Measurements from ENCODE around the gene TIGD1. TPM values are rescaled to one million over a fixed set of nuclear protein-coding genes. Genes with fewer than 3 reads are reported as not detected.
A peak's percentile ranks its signal among the peaks of the same experiment; 100 is the strongest.

Gene TIGD1
- total RNA-seq: 11.0 to 12.2 TPM (median 11.2 TPM) in 3 replicates

GRCh38 chr2:232550354-232551249 lies at the start of gene TIGD1, which contains the start of gene EIF4E2:
TSS of gene TIGD1 (minus strand) at chr2:232550557. CDS start at chr2:232549882, 675 bp downstream.
TSS of gene EIF4E2 (plus strand) at chr2:232550689. CDS start at chr2:232550725, 36 bp downstream.
- Mint-ChIP-seq H3K9me3 (peaks cover 23% of the 10 kb centered on the region), H3K4me1 (peaks cover 20% of the 10 kb centered on the region), H3K27ac (peak within 1 kb of the TSS; percentile 99), H3K36me3 (peaks cover 36% of the 10 kb centered on the region), H3K4me3 (peak within 1 kb of the TSS; percentile 96), H3K27me3 (ENCODE audit: low read depth) (no peaks in the 10 kb centered on the region)
- peak; percentile 84 to 92 for DNase-seq (ENCODE audit: low spot score in 2 of 2, unreplicated experiment in 2 of 2)
- TF ChIP-seq CTCF (IDR thresholded peaks at IDR 0.05; ENCODE audit: unreplicated experiment): no peak

- Mint-ChIP-seq H3K27me3 (ENCODE audit: low read depth) (no peaks in the 10 kb centered on the region), H3K36me3 (no peaks in the 10 kb centered on the region), H3K4me1 (no peaks in the 10 kb centered on the region), H3K9me3 (no peaks in the 10 kb centered on the region), H3K27ac (no peak overlapping the region), H3K4me3 (no peak overlapping the region)
- DNase-seq (ENCODE audit: low spot score in 2 of 2, unreplicated experiment in 2 of 2): no peak
- no peak for TF ChIP-seq CTCF (IDR thresholded peaks at IDR 0.05; ENCODE audit: unreplicated experiment)
Measured at GRCh38 chr2:232598293-232598692, 47.9 kb upstream of the TIGD1 start.

GRCh38 chr2:232597362-232598079 lies 47.2 kb upstream of the TIGD1 start:
- no peak for DNase-seq (ENCODE audit: low spot score in 2 of 2, unreplicated experiment in 2 of 2)
- H3K4me1 Mint-ChIP-seq: no peaks in the 10 kb centered on the region
- no peak for TF ChIP-seq CTCF (IDR thresholded peaks at IDR 0.05; ENCODE audit: unreplicated experiment)
- no peaks in the 10 kb centered on the region for H3K9me3 Mint-ChIP-seq
- no peak overlapping the region for H3K4me3 Mint-ChIP-seq
- H3K27ac Mint-ChIP-seq: no peak overlapping the region
- H3K27me3 Mint-ChIP-seq (ENCODE audit: low read depth): no peaks in the 10 kb centered on the region
- no peaks in the 10 kb centered on the region for H3K36me3 Mint-ChIP-seq

- Mint-ChIP-seq H3K36me3 (no peaks in the 10 kb centered on the region), H3K27ac (no peak overlapping the region), H3K27me3 (ENCODE audit: low read depth) (no peaks in the 10 kb centered on the region), H3K9me3 (peaks cover 4% of the 10 kb centered on the region), H3K4me1 (no peaks in the 10 kb centered on the region), H3K4me3 (no peak overlapping the region)
- DNase-seq (ENCODE audit: low spot score in 2 of 2, unreplicated experiment in 2 of 2): no peak
- no peak for TF ChIP-seq CTCF (IDR thresholded peaks at IDR 0.05; ENCODE audit: unreplicated experiment)
Measured at GRCh38 chr2:232593982-232594381, 43.6 kb upstream of the TIGD1 start.

GRCh38 chr2:232592772-232593395 lies 42.5 kb upstream of the TIGD1 start:
- no peak overlapping the region for H3K4me3 Mint-ChIP-seq
- H3K27ac Mint-ChIP-seq: no peak overlapping the region
- no peaks in the 10 kb centered on the region for H3K4me1 Mint-ChIP-seq
- peaks cover 4% of the 10 kb centered on the region for H3K9me3 Mint-ChIP-seq
- no peak for DNase-seq (ENCODE audit: low spot score in 2 of 2, unreplicated experiment in 2 of 2)
- no peaks in the 10 kb centered on the region for H3K36me3 Mint-ChIP-seq
- no peaks in the 10 kb centered on the region for H3K27me3 Mint-ChIP-seq (ENCODE audit: low read depth)
- TF ChIP-seq CTCF (IDR thresholded peaks at IDR 0.05; ENCODE audit: unreplicated experiment): no peak
